Measurements from ENCODE around the gene VAV1. TPM values are rescaled to one million over a fixed set of nuclear protein-coding genes. Genes with fewer than 3 reads are reported as not detected.

The VAV1 gene
- total RNA-seq, 4 donors from 2014 or later, result 9.4 to 18.9 (median 13.5) TPM

GRCh38 chr19:6854758-6855157 lies 82.2 kb downstream of the VAV1 start:
- ATAC-seq (ENCODE audit: low FRiP score), result no peak

GRCh38 chr19:6856749-6857372 lies 84.4 kb downstream of the VAV1 start:
- DNase-seq (ENCODE audit: low spot score), result no peak
- no peak for ATAC-seq (ENCODE audit: low FRiP score)
- no peak for TF ChIP-seq CTCF (IDR thresholded peaks at IDR 0.05)

More at GRCh38 chr19:6854758-6855157, 82.2 kb downstream of the VAV1 start:
- TF ChIP-seq CTCF (IDR thresholded peaks at IDR 0.05), result no peak
- no peak for DNase-seq (ENCODE audit: low spot score)

- ATAC-seq (ENCODE audit: low FRiP score), result no peak
- DNase-seq (ENCODE audit: low spot score), result no peak
- no peak for TF ChIP-seq CTCF (IDR thresholded peaks at IDR 0.05)
These were observed 89.3 kb downstream of the VAV1 start for GRCh38 chr19:6861683-6862286.

GRCh38 chr19:6862673-6863078 lies 90.2 kb downstream of the VAV1 start:
- peak; percentile 77 for DNase-seq (ENCODE audit: low spot score)
- ATAC-seq (ENCODE audit: low FRiP score), result peak; percentile 78
- peak in 2 of 3 donors; percentile 54 to 60 for TF ChIP-seq CTCF (IDR thresholded peaks at IDR 0.05)

GRCh38 chr19:6864325-6864940 lies 91.9 kb downstream of the VAV1 start:
- no peak for TF ChIP-seq CTCF (IDR thresholded peaks at IDR 0.05)
- ATAC-seq (ENCODE audit: low FRiP score), result no peak
- DNase-seq (ENCODE audit: low spot score), result no peak

- ATAC-seq (ENCODE audit: low FRiP score) (no peak), DNase-seq (ENCODE audit: low spot score) (no peak)
- TF ChIP-seq CTCF (IDR thresholded peaks at IDR 0.05), result no peak
These were observed 93.3 kb downstream of the VAV1 start for GRCh38 chr19:6865849-6866248.
